PC-9 (cell line): ENCODE data around the gene SPOP. TPM values are rescaled to one million over a fixed set of nuclear protein-coding genes. Genes with fewer than 3 reads are reported as not detected.

Source experiments
- BruUV-seq: library from RNA; stranded (reverse); fragments of 400-500 nt; replicated peaks from 2 replicates; lab custom pipeline; 2021; lab: Mats Ljungman, UMichigan
- CTCF ChIA-PET: fragments of 300-600 bp; sonication (Branson Sonifier 250); formaldehyde crosslinking; loops from one replicate; lab custom pipeline; 2022; ENCODE audit warnings: antibody characterized with exemption; lab: Charles Lee
- POLR2A ChIA-PET: fragments of 300-600 bp; sonication (Branson Sonifier 250); formaldehyde crosslinking; loops from one replicate; lab custom pipeline; 2022; ENCODE audit warnings: antibody characterized with exemption; ENCODE audit not compliant: unreplicated experiment; lab: Charles Lee
- DNase-seq, 2 experiments: peaks; one replicate each; pipeline versions ENCODE4 v3.0.0 to v3.0.0-alpha.2; 2015 to 2022; ENCODE audit warnings: mixed read lengths in 1 of 2
- H2AFZ ChIP-seq: fragments of 200-600 bp; sonication (generic); 2 replicates; pipeline ENCODE4 v1.8.1; 2017; ENCODE audit warnings: antibody characterized with exemption
- H3F3A ChIP-seq: fragments of 200-600 bp; sonication (generic); 2 replicates; pipeline ENCODE4 v1.8.1; 2017; ENCODE audit warnings: antibody characterized with exemption, mild to moderate bottlenecking, low read depth; ENCODE audit not compliant: insufficient read depth
- H3K27ac ChIP-seq: fragments of 200-600 bp; sonication (generic); 2 replicates; pipeline ENCODE4 v1.6.1; 2016; ENCODE audit warnings: mixed run types
- H3K27me3 ChIP-seq: fragments of 200-600 bp; sonication (generic); 2 replicates; pipeline ENCODE4 v1.6.1; 2016; ENCODE audit warnings: low read depth, mixed run types; ENCODE audit not compliant: insufficient read depth
- H3K36me3 ChIP-seq: fragments of 200-600 bp; sonication (generic); 2 replicates; pipeline ENCODE4 v1.6.1; 2016; ENCODE audit warnings: low read depth, mixed run types
- H3K4me1 ChIP-seq: fragments of 200-600 bp; sonication (generic); replicated peaks from 2 replicates; pipeline ENCODE4 v1.6.1; 2016; ENCODE audit warnings: mixed run types; ENCODE audit not compliant: insufficient read depth
- H3K4me2 ChIP-seq: fragments of 200-600 bp; sonication (generic); 2 replicates; pipeline ENCODE4 v1.6.1; 2017; ENCODE audit warnings: mixed run types
- H3K4me3 ChIP-seq: fragments of 200-600 bp; sonication (generic); 2 replicates; pipeline ENCODE4 v1.6.1; 2016; ENCODE audit warnings: mixed run types
- H3K79me2 ChIP-seq: fragments of 200-600 bp; sonication (generic); 2 replicates; pipeline ENCODE4 v1.6.1; 2017; ENCODE audit warnings: low read depth, mixed run types
- H3K9me2 ChIP-seq: fragments of 200-600 bp; sonication (generic); 2 replicates; pipeline ENCODE4 v1.8.1; 2017; ENCODE audit warnings: mild to moderate bottlenecking; ENCODE audit not compliant: insufficient read depth
- H3K9me3 ChIP-seq: fragments of 200-600 bp; sonication (generic); 2 replicates; pipeline ENCODE4 v1.8.1; 2016; ENCODE audit warnings: low read depth; ENCODE audit not compliant: insufficient read depth
- H4K20me1 ChIP-seq: fragments of 200-600 bp; sonication (generic); 2 replicates; pipeline ENCODE4 v1.8.1; 2017; ENCODE audit not compliant: insufficient read depth
- CTCF ChIP-seq: fragments of 200-600 bp; sonication (generic); conservative IDR thresholded peaks from 2 replicates; pipeline ENCODE4 v1.6.1; 2017; ENCODE audit warnings: mixed run types, antibody characterized with exemption, mild to moderate bottlenecking, moderate library complexity
- EZH2 ChIP-seq: fragments of 200-600 bp; sonication (generic); IDR thresholded peaks from 2 replicates; pipeline ENCODE4 v1.8.0; 2017; ENCODE audit warnings: antibody characterized with exemption, low read depth
- intact Hi-C: fragments of 100-400 bp; cut with micrococcal nuclease; formaldehyde crosslinking; loops from one replicate; pipeline ENCODE4 v1.10.0; 2022; ENCODE audit not compliant: unreplicated experiment
- total RNA-seq: library from RNA; stranded (reverse); gene quantifications from 2 replicates; pipeline ENCODE4 v1.2.3, GENCODE V29; 2021

SPOP gene
- total RNA-seq, 1 experiment from 2014 or later, result 41.7 TPM

- Histone ChIP-seq H3K9me3 (no peaks in the 10 kb centered on the region), H4K20me1 (peaks cover 51% of the 10 kb centered on the region), H3K79me2 (peaks cover 71% of the 10 kb centered on the region), H3K9me2 (no peaks in the 10 kb centered on the region), H3K27me3 (no peaks in the 10 kb centered on the region), H2AFZ (no peak overlapping the region), H3K36me3 (no peaks in the 10 kb centered on the region; the same call in 1 of the 2 replicates), H3F3A (peaks cover 3% of the 10 kb centered on the region; the same call in 1 of the 2 replicates), H3K27ac (no peak overlapping the region), H3K4me1 (no peaks in the 10 kb centered on the region), H3K4me2 (no peak overlapping the region), H3K4me3 (no peak overlapping the region)
- TF ChIP-seq CTCF, result no peak
- no peak for TF ChIP-seq EZH2
- BruUV-seq, result no TSS peak
- DNase-seq, result no peak
- CTCF ChIA-PET, result no interaction called here
- intact Hi-C loops, result no loop called here
- POLR2A ChIA-PET, result no interaction called here
Observed at GRCh38 chr17:49664706-49665211, 13.1 kb downstream of the SPOP start.

DNA sequence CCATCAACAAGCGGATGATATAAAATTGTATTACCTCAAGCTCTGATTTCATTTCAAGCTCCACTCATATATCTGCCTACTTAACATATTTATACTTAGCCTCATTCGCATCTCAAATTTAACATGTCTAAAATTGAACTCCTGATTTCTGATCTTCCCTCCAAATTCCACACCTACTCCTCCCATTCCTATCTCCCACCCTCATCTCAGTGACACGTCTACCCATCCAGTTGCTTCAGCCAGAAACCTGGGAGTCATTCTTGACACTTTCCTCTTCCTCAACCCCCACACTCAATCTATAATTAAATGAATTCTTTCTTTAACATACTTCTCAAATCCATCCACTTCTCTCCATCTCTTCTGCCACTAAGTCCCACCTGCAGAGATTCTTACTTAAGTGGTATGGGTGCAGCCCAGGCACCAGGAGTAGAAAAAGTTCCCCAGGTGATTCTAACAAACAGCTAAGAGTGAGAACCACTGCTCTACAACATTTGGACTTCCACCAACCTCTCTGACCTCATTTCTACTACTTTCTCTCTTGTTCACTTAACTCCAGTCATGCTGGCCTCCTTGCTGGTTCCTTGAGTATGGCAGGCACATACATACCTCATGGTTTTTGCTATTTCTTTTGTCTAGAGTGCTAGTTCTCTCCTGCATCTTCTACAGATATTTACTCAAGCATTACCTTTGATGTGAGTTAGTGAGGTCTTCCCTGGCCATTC lies 18.1 kb downstream of the SPOP start:
- Histone ChIP-seq H3K36me3 (no peaks in the 10 kb centered on the region; the same call in 1 of the 2 replicates), H3K27ac (no peak overlapping the region), H2AFZ (no peak overlapping the region), H3F3A (peaks cover 3% of the 10 kb centered on the region; the same call in 1 of the 2 replicates), H3K27me3 (no peaks in the 10 kb centered on the region), H3K9me2 (no peaks in the 10 kb centered on the region), H3K9me3 (no peaks in the 10 kb centered on the region), H3K4me2 (no peak overlapping the region), H3K4me3 (no peak overlapping the region), H3K79me2 (peaks cover 49% of the 10 kb centered on the region), H4K20me1 (peaks cover 48% of the 10 kb centered on the region), H3K4me1 (no peaks in the 10 kb centered on the region)
- TF ChIP-seq EZH2 (no peak), CTCF (no peak)
- POLR2A ChIA-PET, result no interaction called here
- no TSS peak for BruUV-seq
- CTCF ChIA-PET, result no interaction called here
- no peak for DNase-seq
- intact Hi-C loops, result no loop called here

GRCh38 chr17:49656247-49656646 lies 21.6 kb downstream of the SPOP start:
- Histone ChIP-seq H3K4me2 (no peak overlapping the region), H3K4me3 (no peak overlapping the region), H3K9me3 (no peaks in the 10 kb centered on the region), H3K27me3 (no peaks in the 10 kb centered on the region), H3K4me1 (no peaks in the 10 kb centered on the region), H3K36me3 (no peaks in the 10 kb centered on the region), H3K79me2 (peaks cover 38% of the 10 kb centered on the region), H3K27ac (no peak overlapping the region), H4K20me1 (peaks cover 39% of the 10 kb centered on the region), H3F3A (peaks cover 3% of the 10 kb centered on the region; the same call in 1 of the 2 replicates), H3K9me2 (no peaks in the 10 kb centered on the region), H2AFZ (no peak overlapping the region)
- TF ChIP-seq CTCF (no peak), EZH2 (no peak)
- ChIA-PET POLR2A (no interaction called here), CTCF (no interaction called here)
- no TSS peak for BruUV-seq
- intact Hi-C loops, result no loop called here
- no peak for DNase-seq
